Measurements from ENCODE around the gene ZNF417.

The ZNF417 gene

DNA sequence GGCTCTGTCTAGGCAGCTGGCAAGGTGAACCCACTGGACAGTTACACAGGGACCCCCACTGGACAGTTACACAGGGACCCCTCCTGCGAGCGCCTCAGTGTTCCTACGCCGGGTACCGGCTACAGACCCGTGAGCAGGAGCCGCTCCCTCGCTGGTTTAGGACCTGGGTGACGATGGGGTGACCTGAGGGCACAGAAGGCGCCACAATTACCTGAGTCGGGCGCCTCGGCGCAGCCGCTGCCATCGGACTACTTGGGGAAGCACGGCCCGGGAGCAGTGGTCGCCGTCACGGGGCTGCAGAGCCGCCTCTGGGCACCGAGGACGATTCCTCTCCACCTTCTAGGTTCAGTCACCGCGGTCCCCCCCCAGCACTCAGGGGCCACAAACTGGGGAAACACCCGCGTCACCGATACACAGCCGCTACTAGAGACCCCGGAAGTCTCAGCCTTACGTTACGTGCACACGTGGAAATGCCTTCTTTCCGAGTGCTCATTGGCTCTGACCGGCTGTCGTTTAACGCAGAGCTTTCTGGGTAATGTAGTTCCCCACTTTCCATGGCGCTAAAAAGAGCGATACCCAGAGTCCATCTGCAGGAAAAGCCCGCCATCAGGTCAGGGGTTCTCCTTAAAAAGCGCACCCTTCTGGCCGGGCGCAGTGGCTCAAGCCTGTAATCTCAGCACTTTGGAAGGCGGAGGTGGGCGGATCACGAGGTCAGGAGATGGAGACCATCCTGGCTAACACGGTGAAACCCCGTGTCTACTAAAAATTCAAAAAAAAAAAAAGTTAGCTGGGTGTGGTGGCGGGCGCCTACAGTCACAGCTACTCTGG, at the start of gene ZNF417:
Gene ZNF417 (minus strand): TSS at position 425 of the 828 bp plus-strand sequence. CDS start 181 bp downstream, at position 244.
- peak within 1 kb of the TSS; percentile 83 for H3K4me3 ChIP-seq (ENCODE audit: low read depth, low read length)
- peak; percentile 96 for DNase-seq (ENCODE audit: low read depth)
- TF ChIP-seq, protein P1, sequence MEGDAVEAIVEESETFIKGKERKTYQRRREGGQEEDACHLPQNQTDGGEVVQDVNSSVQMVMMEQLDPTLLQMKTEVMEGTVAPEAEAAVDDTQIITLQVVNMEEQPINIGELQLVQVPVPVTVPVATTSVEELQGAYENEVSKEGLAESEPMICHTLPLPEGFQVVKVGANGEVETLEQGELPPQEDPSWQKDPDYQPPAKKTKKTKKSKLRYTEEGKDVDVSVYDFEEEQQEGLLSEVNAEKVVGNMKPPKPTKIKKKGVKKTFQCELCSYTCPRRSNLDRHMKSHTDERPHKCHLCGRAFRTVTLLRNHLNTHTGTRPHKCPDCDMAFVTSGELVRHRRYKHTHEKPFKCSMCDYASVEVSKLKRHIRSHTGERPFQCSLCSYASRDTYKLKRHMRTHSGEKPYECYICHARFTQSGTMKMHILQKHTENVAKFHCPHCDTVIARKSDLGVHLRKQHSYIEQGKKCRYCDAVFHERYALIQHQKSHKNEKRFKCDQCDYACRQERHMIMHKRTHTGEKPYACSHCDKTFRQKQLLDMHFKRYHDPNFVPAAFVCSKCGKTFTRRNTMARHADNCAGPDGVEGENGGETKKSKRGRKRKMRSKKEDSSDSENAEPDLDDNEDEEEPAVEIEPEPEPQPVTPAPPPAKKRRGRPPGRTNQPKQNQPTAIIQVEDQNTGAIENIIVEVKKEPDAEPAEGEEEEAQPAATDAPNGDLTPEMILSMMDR (conservative IDR thresholded peaks at IDR 0.05; ENCODE audit: low read depth, low read length), result peak; percentile 42

DNA sequence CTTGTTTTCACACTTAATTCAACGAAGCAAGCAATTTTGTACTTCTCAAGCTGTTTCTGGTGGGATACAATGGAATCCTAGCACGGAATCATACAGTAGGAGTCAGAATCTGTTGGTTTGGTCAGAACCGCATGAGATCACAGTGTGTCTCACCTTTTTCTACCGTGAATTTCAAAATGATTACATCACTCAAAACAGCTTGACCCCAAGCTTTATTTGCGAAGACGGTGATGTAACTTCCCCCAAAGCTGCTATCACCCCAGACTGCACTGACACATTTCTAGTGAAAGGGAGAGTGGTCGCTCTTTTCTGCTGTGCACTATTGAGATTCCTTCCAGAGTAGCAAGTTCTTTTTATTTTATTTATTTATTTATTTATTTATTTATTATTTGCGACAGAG, 48.4 kb upstream of the ZNF417 start:
- TF ChIP-seq, protein P1 (conservative IDR thresholded peaks at IDR 0.05; ENCODE audit: low read depth, low read length), result no peak

DNA sequence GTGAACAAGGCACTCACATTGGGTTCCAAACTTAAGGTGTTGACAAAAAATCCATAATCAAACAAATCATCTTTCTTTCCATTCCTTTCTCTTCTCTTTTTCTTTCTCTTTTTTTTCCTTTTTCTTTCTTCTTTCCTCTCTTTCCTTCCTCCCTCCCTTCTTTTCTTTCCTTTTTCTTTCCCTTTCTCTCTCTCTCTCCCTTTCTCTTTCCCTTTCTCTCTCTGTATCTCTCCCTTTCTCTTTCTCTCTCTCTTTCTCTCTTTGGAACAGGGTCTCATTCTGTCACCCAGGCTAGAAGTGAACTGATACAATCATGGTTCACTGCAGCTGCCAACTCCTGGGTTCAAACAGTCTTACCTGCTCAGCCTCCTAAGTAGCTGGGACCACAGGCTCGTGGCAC, 45.4 kb upstream of the ZNF417 start:
- TF ChIP-seq, protein P1 (conservative IDR thresholded peaks at IDR 0.05; ENCODE audit: low read depth, low read length), result no peak
- H3K4me3 ChIP-seq (ENCODE audit: low read depth, low read length), result no peak overlapping the region
- no peak for DNase-seq (ENCODE audit: low read depth)

More for the DNA sequence above, 48.4 kb upstream of the ZNF417 start:
- H3K4me3 ChIP-seq (ENCODE audit: low read depth, low read length), result no peak overlapping the region
- DNase-seq (ENCODE audit: low read depth), result no peak

DNA sequence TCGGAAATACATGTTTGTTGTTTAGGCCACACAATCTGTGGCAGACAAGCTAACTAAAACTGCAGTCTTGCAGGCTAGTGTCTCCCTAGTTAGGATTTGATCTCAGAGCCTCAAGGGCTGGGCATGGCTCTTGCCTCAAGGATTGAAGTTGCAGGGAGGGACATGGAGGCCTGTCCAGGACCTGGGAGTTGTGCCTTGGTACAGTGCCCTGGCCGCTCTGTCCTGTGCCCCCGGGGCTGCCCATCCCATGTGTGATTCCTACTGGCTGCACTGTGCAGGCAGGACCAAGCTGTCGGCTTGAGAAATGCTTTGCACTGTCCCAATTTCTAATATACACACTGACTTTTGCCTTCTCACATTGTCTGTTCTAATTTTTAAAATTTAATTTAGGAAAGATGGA, 38.6 kb upstream of the ZNF417 start:
- no peak for DNase-seq (ENCODE audit: low read depth)
- H3K4me3 ChIP-seq (ENCODE audit: low read depth, low read length), result no peak overlapping the region
- TF ChIP-seq, protein P1 (conservative IDR thresholded peaks at IDR 0.05; ENCODE audit: low read depth, low read length), result no peak

DNA sequence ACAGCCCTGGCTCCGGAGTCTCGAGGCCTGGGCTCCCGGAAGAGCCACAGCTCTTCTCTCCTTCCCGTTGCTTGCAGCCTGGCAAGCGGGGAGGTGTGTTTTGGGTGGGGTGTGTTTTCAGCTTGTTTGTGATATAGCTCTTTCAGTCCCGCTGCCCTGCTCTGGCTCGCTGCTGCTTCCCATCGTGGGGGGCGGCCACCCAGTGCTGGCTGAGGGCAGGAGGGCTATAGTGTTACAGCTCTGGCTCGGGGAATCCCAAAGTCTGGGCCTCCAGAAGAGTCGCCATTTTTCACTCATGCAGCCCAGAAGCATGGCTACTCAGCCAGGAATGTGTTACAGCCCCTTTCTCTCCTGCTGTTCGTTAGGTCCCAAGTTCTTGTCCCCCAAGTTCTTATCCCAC, 33.3 kb upstream of the ZNF417 start:
- TF ChIP-seq, protein P1 (conservative IDR thresholded peaks at IDR 0.05; ENCODE audit: low read depth, low read length), result no peak
- DNase-seq (ENCODE audit: low read depth), result no peak
- H3K4me3 ChIP-seq (ENCODE audit: low read depth, low read length), result no peak overlapping the region

DNA sequence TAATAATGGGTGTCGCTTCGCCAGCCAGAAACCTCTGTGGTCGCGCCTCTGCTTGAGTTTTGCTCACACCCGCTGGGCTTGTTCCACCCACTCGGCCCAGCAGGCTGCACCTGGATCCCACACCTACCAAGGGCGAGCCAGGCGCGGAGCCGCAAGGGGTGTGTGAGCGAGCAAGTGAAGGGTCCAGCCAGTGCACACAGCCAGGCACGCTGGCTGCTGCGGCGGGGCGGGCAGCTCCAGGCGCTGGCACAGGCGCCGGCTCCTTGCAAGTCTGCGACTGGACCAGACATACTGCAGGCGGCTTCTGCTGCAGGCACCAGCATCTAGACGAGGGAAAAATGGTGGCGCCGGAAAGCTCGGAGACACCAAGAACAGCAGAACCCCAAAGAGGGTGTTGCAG, 32.9 kb upstream of the ZNF417 start:
- TF ChIP-seq, protein P1 (conservative IDR thresholded peaks at IDR 0.05; ENCODE audit: low read depth, low read length), result no peak
- DNase-seq (ENCODE audit: low read depth), result no peak
- no peak overlapping the region for H3K4me3 ChIP-seq (ENCODE audit: low read depth, low read length)
